Measurements from ENCODE around the gene NKAIN1. TPM values are rescaled to one million over a fixed set of nuclear protein-coding genes. Genes with fewer than 3 reads are reported as not detected.
"Not testable (repeated sequence)": the region's sequence is repeated elsewhere in the genome, so short reads cannot be mapped to it uniquely, and the experiment has no call there.

NKAIN1 gene
- total RNA-seq: not detected

- Histone ChIP-seq H3K9me3 (no peaks in the 10 kb centered on the region), H3K4me3 (replicated peaks in 1 of 3) (no peak within 1 kb of the TSS), H3K36me3 (no peaks in the 10 kb centered on the region), H3K27ac (no peak within 1 kb of the TSS), H3K4me1 (peaks cover 0 to 11% of the 10 kb centered on the region in 2 donors), H3K27me3 (no peaks in the 10 kb centered on the region)
- 0 to 2% methylated on average over 7 of the region's 57 CpGs for WGBS, 2 donors
- peak; percentile 7 to 20 for DNase-seq
- TF ChIP-seq POLR2A (IDR thresholded peaks at IDR 0.05) (no peak), CTCF (IDR thresholded peaks at IDR 0.05) (no peak)
- intact Hi-C loops (cut with DNase I): no loop called here
These were observed at the start of gene NKAIN1 for GRCh38 chr1:31239653-31240241. TSS of gene NKAIN1 (minus strand) at chr1:31239887. CDS start at chr1:31239547, 340 bp downstream.

GRCh38 chr1:31289021-31289420 lies 49.3 kb upstream of the NKAIN1 start:
- intact Hi-C loops (cut with DNase I): no loop called here
- WGBS, 2 donors: 72 to 78% methylated on average over 4 of the region's 4 CpGs

GRCh38 chr1:31287791-31288190 lies 48.1 kb upstream of the NKAIN1 start:
- DNase-seq; H3K27ac ChIP-seq; H3K9me3 ChIP-seq; H3K4me1 ChIP-seq; H3K4me3 ChIP-seq (replicated peaks in 1 of 3); intact Hi-C loops (cut with DNase I); H3K27me3 ChIP-seq: not testable (repeated sequence)
- 95 to 100% methylated on average over 4 of the region's 4 CpGs for WGBS, 2 donors
- peaks cover 31 to 46% of the 10 kb centered on the region in 2 donors for H3K36me3 ChIP-seq

More at GRCh38 chr1:31289021-31289420, 49.3 kb upstream of the NKAIN1 start:
- Histone ChIP-seq H3K4me1 (no peaks in the 10 kb centered on the region), H3K27me3 (no peaks in the 10 kb centered on the region), H3K9me3 (no peaks in the 10 kb centered on the region), H3K27ac (no peak overlapping the region), H3K4me3 (replicated peaks in 1 of 3) (no peak overlapping the region), H3K36me3 (peaks cover 33 to 51% of the 10 kb centered on the region in 2 donors)
- TF ChIP-seq POLR2A (IDR thresholded peaks at IDR 0.05) (no peak), CTCF (IDR thresholded peaks at IDR 0.05) (no peak)
- DNase-seq: no peak

- WGBS, 2 donors: 97 to 99% methylated on average over 9 of the region's 9 CpGs
- not testable (repeated sequence) for H3K27me3 ChIP-seq
These were observed 42.7 kb upstream of the NKAIN1 start for GRCh38 chr1:31282426-31282825.

GRCh38 chr1:31273619-31274018 lies 33.9 kb upstream of the NKAIN1 start:
- no peak overlapping the region for H3K4me3 ChIP-seq (replicated peaks in 1 of 3)
- no peaks in the 10 kb centered on the region for H3K27me3 ChIP-seq
- no peak overlapping the region for H3K27ac ChIP-seq
- intact Hi-C loops (cut with DNase I): no loop called here
- H3K4me1 ChIP-seq: no peaks in the 10 kb centered on the region
- 80 to 84% methylated on average over 2 of the region's 2 CpGs for WGBS, 2 donors
- no peak for DNase-seq
- H3K36me3 ChIP-seq: peaks cover 19 to 35% of the 10 kb centered on the region in 2 donors
- no peak for TF ChIP-seq CTCF (IDR thresholded peaks at IDR 0.05)
- no peak for TF ChIP-seq POLR2A (IDR thresholded peaks at IDR 0.05)
- no peaks in the 10 kb centered on the region for H3K9me3 ChIP-seq

More at GRCh38 chr1:31282426-31282825, 42.7 kb upstream of the NKAIN1 start:
- H3K4me1 ChIP-seq; intact Hi-C loops (cut with DNase I); H3K27ac ChIP-seq; H3K9me3 ChIP-seq; DNase-seq; H3K4me3 ChIP-seq (replicated peaks in 1 of 3): not testable (repeated sequence)
- H3K36me3 ChIP-seq: peaks cover 16 to 34% of the 10 kb centered on the region in 2 donors

GRCh38 chr1:31272369-31272768 lies 32.7 kb upstream of the NKAIN1 start:
- H3K27me3 ChIP-seq: no peaks in the 10 kb centered on the region
- WGBS, 2 donors: 82 to 87% methylated on average over 3 of the region's 3 CpGs
- no peak overlapping the region for H3K4me3 ChIP-seq (replicated peaks in 1 of 3)
- H3K9me3 ChIP-seq: no peaks in the 10 kb centered on the region
- H3K27ac ChIP-seq: no peak overlapping the region
- TF ChIP-seq CTCF (IDR thresholded peaks at IDR 0.05): no peak
- no peak for TF ChIP-seq POLR2A (IDR thresholded peaks at IDR 0.05)
- H3K36me3 ChIP-seq: peaks cover 30 to 38% of the 10 kb centered on the region in 2 donors
- no peaks in the 10 kb centered on the region for H3K4me1 ChIP-seq
- no peak for DNase-seq
- intact Hi-C loops (cut with DNase I): no loop called here
